Ishikawa (cell line): ENCODE data around the gene ZNF646.

Source experiments
- CEBPB ChIP-seq: IDR thresholded peaks from 2 replicates; pipeline ENCODE4 v1.6.1; 2012
- CREB1 ChIP-seq: IDR thresholded peaks from 2 replicates; pipeline ENCODE4 v1.6.1; 2012; ENCODE audit warnings: low read depth
- EGR1 ChIP-seq: IDR thresholded peaks from 2 replicates; pipeline ENCODE4 v1.6.1; 2012
- EP300 ChIP-seq: IDR thresholded peaks from 2 replicates; pipeline ENCODE4 v1.6.1; 2012; ENCODE audit warnings: borderline replicate concordance
- MAX ChIP-seq: IDR thresholded peaks from 2 replicates; pipeline ENCODE4 v1.6.1; 2012
- TAF1 ChIP-seq: IDR thresholded peaks from 2 replicates; pipeline ENCODE4 v1.6.1; 2012; ENCODE audit warnings: low read depth, mild to moderate bottlenecking
- TCF12 ChIP-seq: IDR thresholded peaks from 2 replicates; pipeline ENCODE4 v1.6.1; 2012; ENCODE audit warnings: low read depth
- TEAD4 ChIP-seq: IDR thresholded peaks from 2 replicates; pipeline ENCODE4 v1.6.1; 2012
- YY1 ChIP-seq: IDR thresholded peaks from 2 replicates; pipeline ENCODE4 v1.6.1; 2012; ENCODE audit warnings: low read depth
- ZBTB7A ChIP-seq: IDR thresholded peaks from 2 replicates; pipeline ENCODE4 v1.6.1; 2012; ENCODE audit warnings: low read depth
- TF ChIP-seq, protein P1 (sequence below): IDR thresholded peaks from 2 replicates; pipeline ENCODE4 v1.6.1; 2012
- TF ChIP-seq, protein P2 (sequence below): IDR thresholded peaks from 2 replicates; pipeline ENCODE4 v1.6.1; 2012; ENCODE audit warnings: low read depth, mild to moderate bottlenecking

DNA sequence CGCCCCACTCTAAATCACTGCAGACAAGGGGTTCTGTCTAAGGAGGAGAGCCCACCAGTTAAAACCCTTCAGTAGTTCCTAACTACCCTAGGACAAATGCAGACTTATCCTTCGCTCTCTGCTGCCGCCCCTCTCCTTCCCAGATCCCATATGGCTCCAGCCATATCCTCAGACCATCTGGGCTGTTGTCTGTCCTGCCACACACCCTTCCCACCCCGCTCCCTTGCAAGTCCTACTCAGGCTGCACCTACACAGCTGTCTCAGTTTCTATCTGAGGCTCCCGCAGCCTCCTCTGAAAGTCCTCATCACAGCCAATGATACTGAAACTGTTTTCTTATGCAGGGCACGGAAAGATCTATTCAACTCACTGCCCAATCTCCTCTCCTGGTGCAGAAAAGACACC is 33.2 kb downstream of the ZNF646 start:
- TF ChIP-seq TEAD4 (no peak), YY1 (no peak), MAX (no peak), CREB1 (no peak), EP300 (no peak), TAF1 (no peak), EGR1 (no peak), TCF12 (no peak), CEBPB (no peak), ZBTB7A (no peak)
- TF ChIP-seq, protein P1, sequence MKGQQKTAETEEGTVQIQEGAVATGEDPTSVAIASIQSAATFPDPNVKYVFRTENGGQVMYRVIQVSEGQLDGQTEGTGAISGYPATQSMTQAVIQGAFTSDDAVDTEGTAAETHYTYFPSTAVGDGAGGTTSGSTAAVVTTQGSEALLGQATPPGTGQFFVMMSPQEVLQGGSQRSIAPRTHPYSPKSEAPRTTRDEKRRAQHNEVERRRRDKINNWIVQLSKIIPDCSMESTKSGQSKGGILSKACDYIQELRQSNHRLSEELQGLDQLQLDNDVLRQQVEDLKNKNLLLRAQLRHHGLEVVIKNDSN, result no peak
- TF ChIP-seq, protein P2, sequence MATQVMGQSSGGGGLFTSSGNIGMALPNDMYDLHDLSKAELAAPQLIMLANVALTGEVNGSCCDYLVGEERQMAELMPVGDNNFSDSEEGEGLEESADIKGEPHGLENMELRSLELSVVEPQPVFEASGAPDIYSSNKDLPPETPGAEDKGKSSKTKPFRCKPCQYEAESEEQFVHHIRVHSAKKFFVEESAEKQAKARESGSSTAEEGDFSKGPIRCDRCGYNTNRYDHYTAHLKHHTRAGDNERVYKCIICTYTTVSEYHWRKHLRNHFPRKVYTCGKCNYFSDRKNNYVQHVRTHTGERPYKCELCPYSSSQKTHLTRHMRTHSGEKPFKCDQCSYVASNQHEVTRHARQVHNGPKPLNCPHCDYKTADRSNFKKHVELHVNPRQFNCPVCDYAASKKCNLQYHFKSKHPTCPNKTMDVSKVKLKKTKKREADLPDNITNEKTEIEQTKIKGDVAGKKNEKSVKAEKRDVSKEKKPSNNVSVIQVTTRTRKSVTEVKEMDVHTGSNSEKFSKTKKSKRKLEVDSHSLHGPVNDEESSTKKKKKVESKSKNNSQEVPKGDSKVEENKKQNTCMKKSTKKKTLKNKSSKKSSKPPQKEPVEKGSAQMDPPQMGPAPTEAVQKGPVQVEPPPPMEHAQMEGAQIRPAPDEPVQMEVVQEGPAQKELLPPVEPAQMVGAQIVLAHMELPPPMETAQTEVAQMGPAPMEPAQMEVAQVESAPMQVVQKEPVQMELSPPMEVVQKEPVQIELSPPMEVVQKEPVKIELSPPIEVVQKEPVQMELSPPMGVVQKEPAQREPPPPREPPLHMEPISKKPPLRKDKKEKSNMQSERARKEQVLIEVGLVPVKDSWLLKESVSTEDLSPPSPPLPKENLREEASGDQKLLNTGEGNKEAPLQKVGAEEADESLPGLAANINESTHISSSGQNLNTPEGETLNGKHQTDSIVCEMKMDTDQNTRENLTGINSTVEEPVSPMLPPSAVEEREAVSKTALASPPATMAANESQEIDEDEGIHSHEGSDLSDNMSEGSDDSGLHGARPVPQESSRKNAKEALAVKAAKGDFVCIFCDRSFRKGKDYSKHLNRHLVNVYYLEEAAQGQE, result no peak
